ENCODE data around the gene HOXB13.
A peak's percentile ranks its signal among the peaks of the same experiment; 100 is the strongest.

Gene HOXB13

DNA sequence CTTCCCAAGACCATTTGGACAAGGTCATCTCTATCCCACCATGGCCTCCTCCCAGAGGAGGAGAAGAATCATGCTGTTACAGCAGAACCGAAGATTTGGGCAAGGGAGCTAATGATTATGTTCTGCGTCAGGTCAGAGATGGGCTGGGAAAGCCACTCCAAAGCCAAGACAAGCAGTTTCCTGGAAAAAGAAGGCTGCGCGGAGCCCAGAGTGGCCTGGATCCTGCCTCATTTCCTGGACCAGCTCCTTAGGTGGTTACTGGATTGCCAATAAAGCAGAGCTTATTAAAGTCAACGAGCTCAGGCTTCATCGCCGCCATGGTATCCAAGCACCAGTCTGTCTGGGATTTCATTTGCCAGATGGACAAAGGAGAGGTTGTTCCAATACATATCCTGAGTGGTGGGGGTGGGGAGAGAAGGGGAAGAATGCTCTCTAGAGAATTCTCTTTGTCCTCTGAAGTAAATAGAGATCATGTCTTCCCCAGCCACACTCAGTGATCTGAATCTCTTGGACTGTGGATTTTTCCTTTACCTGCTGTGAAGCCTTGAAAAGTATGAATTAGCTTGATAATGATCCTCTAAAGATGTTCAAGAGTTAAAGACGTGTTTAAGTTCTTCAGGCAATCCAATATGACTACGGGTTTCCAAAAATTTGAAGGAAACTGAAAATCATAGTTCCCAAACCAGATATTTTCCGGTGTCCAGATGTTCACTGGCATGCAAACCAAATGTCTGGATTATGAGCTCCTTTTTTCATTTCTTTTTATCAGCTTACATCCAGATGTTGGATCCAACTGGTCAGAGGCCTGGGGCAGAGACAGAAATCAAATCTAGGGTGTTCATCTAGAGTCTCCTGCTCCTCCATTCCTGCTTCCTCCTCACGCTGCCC lies 23.9 kb downstream of the HOXB13 start:
- DNase-seq, result no peak

DNA sequence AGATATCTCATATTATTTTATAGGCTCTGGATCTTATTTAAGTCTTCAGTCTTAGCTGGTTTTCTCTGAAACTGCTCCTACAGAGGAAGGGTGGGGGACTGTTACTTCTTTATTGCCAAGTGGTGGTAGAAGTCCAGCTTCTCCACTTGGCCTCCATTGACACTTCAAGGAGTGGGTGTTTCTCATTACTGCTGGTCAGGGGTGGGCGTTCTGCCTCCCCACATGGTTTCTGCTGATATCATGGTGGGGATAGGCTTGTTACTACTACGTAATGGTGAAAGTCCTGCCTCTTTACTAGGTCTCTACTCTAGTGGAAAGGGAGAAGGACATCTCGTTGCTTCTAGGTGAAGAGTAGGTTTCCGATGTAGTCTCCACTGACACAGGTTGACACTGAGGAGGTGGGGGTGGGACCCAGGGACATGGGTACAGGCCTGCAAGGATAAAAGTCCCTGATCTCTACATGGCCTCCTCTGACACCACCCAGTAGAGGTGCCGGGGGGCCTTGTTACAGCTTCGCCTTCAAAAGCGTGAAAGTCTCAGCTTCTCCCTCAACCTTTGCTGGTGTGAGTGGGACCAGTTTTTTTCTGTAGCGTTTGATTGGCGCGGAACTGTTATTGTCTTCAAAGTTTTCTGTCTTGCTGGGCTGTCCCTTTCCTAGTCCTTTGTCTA lies 26.6 kb downstream of the HOXB13 start:
- no peak for DNase-seq

DNA sequence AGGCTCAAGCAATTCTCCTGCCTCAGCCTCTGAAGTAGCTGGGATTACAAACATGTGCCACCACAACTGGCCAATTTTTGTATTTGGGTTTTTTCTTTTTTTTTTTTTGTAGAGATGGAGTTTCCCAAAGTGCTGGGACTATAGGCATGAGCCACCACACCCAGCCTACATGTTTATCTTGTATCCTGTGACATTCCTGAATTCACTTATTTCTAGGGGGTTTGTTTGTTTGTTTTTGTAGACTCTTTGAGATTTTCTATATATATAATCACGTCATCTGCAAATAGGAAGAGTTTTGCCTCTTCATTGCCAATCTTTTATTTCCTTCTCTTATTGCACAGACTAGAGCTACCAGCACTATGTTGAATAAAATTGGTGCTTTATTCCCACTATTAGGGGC lies 35.4 kb downstream of the HOXB13 start:
- DNase-seq, result no peak

DNA sequence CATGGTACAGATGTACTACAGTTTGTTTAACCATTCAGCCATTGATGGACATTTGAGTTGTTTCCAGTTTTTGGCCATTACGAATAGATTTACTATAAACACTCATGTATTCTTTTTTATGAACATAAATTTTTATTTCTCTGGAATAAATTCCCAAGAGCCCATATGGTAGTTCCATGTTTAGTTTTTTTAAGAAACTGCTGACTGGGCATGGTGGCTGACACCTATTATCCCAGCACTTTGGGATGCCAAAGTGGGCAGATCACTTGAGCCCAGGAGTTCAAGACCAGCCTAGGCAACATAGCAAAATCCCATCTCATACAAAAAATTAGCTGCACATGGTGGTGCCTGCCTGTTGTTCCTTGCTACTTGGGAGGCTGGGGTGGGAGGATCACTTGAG lies 36.5 kb downstream of the HOXB13 start:
- DNase-seq, result no peak

DNA sequence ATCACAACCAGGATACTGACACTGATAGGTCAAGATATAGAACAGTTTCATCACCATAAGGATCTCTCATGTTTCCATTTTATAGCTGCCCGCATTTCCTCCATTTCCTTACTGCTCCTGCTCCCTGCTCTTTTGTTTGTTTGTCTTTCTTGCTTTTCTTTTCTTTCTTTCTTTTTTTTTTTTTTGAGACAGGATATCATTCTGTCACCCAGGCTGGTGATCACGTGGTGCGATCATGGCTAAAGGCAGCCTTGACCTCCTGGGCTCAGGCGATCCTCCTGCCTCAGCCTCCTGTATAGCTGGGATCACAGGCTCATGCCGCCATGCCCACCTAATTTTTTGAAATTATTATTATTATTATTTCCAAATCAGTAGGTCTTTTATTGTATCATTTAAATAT lies 37.9 kb downstream of the HOXB13 start:
- no peak for DNase-seq

DNA sequence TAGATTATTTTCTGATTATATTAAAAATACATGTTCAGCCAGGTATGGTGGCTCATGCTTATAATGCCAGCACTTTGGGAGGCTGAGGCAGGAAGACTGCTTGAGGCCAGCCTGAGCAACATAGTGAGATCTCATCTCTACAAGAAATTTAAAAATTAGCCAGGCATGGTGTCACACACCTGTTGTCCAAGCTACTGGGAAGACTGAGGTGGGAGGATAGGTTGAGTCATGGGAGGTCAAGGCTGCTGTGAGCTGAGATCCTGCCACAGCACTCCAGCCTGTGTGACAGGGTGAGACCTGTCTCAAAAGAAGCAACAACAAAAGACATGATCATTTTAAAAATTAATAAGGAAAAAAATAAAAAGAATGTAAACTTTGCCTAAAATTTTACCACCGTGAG lies 46.9 kb downstream of the HOXB13 start:
- no peak for DNase-seq

DNA sequence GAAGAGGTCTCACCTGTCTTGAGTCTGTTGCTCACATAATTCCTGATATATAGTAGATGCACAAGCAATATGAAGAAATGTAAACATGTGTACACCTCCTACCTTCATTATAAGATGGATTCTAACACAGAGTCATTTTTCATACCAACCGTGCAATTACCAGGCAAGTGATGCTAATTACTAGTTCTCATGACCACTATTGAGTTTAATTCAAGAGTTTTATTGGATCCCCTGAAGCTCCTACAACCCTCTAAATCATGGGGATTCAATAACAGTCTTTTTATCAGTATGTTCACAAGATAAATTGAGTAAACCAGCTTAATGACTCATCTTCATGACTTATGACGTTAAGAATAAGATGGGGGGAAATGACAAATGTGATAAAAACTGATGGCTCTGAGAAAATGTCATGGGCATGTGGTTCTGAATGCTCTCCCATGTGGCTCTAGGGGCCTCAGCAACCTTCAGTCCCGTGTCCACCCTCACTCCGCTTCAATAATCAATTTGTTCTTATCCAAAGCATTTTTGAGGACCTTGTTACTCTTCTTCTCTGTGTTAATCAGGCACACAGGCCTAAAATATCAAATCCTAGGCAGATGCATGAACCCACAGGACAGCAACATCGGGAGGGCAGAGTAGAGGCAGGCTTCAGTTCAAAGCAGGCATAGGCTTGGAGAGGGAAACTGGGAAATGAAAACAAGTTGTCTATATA lies 49.0 kb downstream of the HOXB13 start:
- no peak for DNase-seq

DNA sequence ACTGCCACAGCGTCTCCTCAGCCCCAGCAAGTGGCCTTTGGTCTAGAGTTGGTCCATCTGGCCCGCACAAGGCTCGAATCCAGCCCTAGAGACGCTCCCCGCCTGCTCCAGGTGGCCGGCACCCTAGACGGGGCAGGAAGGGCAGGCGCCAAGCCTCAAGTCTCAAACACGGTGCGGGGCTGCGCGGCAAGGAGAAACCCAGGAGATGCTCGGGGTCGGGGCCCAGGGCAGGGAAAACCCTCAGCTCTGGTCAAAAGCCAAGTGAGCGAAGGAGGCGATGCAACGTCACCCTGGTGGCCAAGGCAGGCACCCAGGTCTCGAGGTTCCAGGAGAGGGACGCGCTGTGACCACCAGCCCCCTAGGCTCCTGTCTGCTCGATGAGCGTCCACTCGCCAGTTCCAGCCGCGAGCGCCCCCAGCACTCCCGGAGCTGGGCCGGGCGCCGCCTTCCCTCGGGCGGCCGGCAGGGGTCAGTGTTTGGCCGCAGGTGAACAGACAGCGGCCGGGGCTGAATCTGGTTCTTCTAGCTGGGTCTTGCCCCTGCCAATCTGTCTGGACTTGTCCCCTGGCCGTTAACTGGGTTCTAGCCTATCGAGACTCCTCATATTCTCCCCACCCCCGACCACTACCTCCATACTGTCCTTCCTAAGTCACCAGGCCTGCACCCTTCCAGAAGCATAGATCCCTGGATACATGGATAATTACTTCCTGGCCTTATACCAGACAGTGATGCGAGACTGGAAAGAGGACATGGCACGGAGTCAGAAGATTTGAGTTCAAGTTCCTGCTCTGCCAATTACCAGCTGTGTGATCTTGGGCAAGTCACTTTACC lies 50.2 kb downstream of the HOXB13 start:
- peak; percentile 91 for DNase-seq

DNA sequence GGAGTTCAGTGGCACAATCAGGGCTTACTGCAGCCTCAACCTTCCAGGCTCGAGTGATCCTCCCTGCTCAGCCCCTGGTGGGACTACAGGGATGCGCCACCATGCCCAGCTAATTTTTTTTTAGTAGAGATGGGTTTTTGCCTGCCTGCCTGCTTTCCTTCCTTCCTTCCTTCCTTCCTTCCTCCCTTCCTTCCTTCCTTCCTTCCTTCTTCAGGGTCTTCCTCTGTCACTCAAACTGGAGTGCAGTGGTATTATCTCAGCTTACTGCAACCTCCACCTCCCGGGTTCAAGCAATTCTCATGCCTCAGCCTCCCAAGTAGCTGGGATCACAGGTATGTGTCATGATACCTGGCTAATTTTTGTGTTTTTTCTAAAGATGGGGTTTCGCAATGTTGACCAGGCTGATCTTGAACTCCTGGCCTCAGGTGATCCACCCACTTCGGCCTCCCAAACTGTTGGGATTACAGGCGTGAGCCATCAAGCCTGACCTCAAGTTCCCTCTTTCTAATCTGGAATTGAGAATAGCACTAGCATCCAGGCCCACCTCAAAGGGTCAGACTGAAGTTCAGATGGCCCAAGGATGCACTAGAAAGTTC lies 51.5 kb downstream of the HOXB13 start:
- no peak for DNase-seq
